NOMO-1 (cell line): ENCODE measurements around the gene CHST13.
A peak's percentile ranks its signal among the peaks of the same experiment; 100 is the strongest.

Experiments used
- DNase-seq, 2 experiments: peaks; one replicate each; lab custom pipeline; 2025; ENCODE audit not compliant: unreplicated experiment in 2 of 2; lab: John Stamatoyannopoulos, UW

Gene CHST13

DNA sequence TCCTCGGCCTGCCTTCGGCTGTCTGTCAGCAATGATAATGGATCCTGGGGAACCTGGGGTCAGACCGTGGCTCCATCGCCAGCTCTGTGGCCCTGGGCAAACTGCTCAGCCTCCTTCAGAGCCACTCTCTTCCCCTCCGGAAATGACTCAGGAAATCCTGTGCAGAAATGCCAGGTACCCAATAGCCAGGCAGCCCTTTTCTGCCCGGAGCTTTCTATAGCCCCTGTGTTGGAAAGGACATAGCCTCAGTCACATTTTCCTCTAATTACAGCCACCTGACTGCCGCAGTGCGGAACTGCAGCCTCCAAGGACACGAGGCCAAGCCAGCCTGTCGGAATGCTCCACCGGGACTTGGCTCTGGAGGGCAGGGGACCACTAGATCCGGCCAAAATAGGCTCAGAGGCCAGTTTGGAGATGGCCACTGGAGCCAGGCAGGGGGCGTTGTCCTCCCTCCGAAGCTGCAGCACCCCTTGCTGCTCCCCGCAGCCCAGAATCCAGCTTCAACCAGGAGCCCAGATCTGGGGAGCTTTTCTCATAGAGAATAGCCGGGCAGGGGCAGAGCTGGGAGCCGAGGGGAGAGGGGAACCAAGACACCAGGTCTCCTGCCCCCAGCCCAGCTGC lies 36.7 kb upstream of the CHST13 start:
- peak; percentile 47 to 51 for DNase-seq

DNA sequence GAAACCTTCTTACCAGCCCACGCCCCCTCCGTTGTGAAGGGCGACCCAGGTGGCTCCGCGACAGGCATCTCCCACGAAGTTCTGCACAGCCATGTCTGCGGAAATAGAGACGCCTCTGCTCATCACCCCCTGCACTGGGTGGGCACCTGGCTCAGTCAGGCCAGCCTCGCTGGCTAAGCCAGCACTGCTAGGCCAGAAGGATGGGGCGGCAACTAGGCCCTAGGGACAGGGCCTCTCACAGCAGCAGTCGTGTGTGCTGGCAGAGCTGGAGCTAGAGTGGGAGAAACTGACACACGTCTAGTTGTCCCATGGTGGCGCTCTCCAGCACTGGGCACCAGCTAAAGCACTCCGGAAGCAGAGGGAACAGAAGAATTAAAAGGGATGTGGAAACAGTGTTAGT lies 35.8 kb upstream of the CHST13 start:
- DNase-seq: no peak

DNA sequence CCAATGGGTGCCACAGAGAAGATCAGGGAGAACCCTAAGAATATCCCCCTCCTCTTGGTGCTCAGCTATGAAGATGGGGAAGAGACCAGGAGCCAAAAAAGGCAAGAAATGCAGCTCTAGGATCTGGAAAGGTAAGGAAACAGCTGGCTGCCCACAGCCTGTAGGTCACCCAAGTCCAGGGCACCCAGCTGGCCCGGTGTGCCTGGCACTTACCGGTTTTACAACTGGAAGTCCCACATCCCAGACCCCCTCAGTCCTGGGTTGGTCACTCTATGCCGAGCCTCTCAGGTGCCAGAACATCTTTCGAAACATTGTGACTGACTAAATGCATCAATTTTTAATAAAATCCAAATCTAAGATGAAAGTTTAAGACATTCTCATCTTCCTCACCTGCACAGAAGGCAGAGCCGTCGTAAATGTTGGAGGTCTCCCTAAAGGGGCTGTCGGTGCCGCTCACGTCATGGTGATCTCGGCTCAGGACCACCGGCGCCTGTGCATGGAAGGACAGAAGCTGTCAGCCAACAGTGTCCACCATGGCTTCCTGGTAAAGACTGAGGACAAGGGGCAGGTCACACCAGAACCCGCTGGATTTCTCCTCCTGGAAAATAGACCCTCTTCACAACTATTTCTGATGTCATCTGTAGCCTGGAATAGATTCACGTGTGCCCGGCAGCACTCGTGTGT lies 34.9 kb upstream of the CHST13 start:
- DNase-seq: no peak

DNA sequence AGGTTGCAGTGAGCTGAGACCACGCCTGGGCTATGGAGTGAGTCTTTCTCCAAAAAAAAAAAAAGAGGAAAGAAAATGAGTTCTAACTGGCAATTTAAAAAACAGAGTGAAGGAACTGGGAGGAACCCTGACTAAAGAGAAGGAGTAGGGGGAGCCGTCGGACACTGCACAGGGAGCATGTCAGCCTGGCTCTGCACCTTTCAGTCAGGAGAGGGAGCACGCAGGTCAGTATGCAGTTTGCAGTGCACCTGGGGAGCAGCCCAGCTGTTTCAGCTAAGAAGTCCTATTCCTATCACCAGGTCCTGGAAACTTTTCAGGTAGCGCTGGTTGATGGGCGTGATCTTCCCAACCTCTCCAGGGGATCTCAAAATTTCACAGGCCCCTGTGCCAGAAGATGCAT lies 33.3 kb upstream of the CHST13 start:
- no peak for DNase-seq

DNA sequence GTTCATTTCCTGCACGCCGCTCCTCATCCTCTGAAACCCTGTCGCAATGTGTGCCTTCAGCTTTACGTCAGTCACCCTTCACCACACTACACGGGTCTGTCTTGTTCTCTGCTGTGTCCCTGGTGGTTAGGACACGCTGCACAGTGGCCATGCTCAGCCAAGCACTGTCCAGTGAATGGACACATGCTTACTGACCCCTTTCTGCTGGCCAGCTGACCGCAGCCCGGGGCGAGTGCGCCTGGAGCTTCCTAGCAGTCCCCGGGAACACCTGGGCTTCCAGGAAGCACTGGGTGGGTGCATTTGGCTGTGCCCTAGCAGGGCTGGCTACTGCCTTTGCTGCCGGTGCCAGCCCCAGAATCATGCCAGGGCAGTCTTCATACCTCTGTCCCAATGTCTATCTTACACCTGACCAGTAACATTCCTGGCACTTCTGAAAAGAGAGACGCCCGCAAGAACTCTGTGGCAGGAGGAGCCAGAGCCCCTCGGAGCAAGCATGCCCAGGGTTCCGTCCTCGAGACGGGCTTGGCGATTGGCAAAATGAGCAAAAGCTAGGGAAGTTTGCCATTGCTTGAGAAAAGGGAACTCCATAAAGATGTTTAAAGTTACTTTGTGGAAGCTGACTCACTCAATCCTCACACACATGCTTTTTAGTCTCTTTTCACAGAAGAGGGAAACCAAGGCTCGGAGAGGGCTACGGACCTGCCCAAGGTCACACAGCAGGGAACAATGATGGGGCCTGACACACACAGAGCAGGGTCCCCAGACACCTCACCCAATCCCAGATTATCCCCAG lies 32.5 kb upstream of the CHST13 start:
- DNase-seq: peak in 1 of 2 experiments; percentile 52

DNA sequence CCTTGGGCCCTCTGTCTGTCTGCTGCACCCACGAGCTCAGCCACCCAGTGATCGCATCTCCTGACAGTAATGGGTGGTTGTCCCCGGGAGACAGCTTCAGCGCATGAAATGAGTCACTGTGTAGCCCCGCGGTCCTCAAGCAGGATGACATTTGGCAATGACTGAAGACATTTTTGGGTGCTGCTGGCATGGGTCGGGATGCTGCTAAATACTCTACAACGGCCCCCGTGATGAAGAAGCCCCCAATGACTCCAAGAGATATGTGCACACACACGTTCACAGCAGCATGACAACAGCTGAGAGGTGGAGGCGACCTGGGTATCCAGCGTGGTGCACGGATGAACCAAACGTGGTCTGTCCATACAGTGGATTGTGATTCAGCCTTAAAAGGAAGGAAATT lies 30.9 kb upstream of the CHST13 start:
- DNase-seq: no peak

DNA sequence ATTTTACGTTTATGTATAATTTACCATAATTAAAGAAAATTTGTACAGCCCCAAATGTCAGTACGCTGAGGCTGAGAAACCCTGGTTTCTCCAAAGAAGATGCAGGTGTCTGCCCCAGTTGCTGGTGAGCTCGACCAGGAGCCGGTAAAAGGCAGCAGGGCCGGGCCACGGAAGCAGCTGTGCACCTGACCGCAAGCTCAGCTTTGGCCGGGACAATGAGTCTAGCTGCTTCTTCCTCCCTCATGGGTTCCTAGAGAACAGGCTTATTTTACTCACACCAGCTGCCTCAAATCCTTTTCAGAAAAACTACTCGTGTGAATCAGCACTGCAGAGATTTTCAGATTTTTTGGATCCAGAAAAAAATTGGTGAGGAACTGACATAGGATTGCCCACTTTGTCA lies 30.2 kb upstream of the CHST13 start:
- DNase-seq: peak in 1 of 2 experiments; percentile 27

DNA sequence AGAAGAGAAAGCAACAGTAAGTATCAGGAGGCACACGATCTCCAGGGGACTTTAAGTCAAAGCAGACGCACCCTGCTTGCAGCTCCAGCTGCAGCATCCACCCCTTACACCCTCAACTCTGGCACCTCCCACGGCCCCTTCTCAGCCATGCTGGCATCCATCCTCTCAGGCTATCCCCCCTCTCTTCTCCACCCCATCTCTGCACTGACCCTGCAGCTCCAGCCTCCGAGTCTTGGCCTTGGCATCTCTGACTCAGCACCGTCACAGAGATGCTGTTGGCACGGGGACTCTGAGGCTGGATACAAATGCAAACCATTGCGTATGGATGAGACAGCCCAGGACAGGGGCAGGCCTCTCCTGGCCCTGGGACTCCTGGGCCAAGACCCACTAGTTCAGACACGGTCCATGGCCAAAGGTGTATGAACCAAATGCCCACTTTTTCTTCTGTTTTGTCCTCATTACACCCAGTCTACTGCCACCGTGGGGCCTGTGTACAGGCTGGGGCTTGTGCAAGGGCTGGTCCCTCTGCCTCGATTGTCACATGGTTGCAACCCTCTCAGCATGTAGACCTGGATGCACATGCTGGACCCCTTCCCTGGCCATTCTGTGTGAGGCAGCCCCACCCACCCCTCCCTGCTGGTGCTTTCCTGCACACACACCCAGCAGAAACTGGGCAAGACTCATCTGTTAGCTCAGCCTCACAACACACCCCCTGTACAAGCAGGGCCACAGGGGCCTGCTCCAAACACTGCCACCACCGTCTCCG lies 29.6 kb upstream of the CHST13 start:
- DNase-seq: no peak

DNA sequence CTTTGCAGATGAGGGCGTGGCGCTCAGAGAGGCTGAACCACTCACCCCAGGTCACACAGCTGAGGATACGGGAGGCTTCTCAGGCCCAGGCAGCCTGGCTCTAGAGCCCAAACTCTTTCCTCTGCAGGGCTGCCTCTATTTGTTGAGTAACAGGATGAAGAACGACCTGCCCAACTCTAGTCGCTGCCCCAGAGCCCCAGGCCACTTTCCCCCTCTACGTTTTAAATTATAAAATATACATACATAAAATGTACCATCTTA lies 29.1 kb upstream of the CHST13 start:
- no peak for DNase-seq

DNA sequence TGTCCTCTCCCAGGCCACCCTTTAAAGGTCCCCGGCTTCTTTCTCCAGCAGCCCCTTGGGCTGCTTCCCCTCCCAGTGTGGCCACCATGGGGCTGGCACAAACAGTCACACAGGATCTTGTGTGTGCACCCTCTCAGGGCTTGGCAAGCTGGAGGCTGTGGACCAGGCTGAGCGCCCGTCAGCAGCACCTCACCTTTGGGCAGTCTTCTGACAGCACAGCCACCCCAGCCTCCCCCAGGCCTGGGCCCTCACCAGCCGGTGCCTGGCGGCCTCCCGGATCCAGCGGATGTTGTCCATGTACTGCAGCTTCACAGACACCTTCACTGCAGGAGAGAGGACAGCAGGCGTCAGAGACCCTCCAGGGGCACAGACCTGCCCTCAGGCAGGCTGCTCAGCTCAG lies 28.2 kb upstream of the CHST13 start:
- no peak for DNase-seq

DNA sequence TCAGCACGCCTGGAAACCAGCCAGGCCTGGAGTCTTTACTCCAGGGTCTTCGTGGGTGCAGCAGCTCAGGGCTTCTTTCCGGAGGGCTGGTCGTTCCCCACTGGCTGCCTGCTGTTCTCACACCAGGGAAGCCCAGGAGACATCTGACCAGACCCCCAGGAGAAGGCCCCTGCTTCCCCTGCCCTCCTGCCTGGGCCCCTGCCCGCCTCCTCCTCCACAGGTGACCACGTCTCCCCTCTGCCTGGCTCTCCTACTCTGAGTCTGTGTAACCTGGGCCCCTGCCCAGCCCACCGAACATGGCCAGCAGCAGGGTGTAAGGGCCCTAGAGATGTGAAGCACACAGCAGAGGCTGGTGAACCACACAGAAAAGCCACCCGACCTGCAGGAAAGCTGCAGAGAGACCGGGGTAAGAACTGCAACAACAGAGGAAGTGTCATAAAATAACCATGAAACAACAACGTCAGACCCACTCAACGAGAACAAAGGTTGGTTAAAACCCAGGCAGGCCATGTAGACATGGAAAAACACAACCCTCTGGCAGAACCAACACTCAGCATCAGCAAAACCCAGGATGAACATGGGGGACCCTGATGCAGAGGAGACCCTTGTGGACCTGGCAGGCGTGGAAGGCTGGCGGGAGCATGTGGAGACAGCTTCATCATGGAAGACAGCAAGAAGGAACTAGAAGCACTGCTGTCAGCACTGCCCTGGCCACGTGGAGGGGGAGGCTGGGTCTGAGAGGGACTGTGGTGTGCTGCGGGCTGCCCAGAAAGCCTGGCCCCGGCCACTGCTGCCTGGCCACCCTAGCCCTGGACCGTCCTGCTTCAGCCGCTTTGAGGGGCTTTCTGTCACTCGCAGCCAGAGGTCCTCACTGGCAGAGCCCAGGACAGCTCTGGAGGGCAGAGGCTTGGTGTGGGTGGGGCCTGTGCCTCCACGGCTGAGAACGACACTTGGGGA lies 26.8 kb upstream of the CHST13 start:
- DNase-seq: peak in 1 of 2 experiments; percentile 10

DNA sequence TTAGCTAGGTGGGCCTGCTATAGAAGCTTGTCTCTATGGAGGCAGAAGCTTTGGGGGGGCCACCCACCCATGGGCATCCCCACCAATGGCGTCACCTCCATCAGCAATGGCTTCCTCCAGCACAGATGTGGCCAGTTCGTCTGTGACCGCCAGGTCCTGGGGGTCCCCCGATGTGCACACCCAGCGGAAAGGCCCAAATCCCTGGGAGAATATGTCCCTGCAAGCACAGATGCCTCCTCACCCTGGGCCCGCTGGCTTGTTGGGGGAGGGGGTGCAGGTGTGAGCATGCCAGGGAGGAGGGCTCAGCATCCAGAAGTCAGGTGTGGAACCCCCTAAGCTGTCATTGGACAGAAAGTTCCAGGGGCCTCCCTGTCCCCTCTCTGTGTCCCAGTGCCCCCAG lies 26.0 kb upstream of the CHST13 start:
- no peak for DNase-seq

DNA sequence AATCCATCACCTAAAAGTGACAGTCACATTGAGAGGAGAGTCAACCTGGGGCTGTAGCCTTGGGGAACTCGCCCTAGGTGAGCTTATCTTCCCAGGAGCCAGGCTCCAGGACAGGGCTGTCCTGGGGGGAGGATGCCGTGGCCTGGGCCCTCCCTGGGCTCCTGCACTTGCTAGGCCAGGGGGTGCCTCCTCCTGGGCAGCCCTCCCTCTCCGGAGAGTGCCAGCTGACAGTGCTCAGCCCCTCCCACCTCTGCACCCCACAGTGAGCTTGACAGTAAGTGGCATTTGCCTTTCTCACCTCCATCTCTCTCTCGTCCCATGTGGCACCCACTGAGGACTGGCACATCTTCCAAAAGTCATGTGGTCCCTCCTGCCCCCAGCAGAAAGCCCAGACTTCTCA lies 25.5 kb upstream of the CHST13 start:
- no peak for DNase-seq

DNA sequence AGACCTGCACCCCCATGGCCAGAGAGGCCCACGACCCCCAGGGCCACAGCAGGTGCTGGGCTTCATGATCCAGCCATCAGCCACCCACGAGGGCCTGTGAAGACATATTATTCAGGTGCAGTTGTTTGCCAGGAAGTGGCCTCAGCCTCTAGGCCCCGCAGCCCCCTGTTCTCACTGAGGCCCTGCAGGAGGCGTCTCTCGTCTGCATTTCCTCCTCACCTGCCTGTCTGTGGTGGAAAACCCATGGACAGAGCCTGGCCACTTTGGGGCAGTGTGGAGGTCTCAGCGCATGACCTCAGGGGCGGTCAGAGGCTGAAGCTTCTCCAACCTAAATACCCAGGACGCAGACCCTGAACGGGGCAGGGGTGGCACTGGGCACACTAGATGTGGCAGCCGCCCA lies 25.0 kb upstream of the CHST13 start:
- no peak for DNase-seq

DNA sequence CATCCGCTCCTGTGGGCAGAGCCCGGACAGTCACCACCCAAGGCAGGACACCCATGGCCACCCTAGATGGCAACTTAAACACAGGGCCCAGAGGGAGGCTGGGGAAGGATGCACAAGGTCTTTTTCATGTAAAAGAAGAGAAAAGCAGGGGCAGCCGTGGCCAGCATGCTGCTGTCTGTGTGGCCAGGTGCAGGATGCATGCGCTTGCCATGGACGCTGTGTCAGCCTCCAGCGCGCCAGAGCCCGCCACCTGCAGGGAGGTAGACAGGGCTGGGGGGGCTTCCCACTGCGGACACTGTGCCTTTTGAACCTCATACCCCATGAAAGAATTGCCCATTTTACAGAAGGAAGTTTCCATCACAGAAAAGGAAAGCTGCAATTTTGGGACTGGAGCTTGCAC lies 24.6 kb upstream of the CHST13 start:
- no peak for DNase-seq

DNA sequence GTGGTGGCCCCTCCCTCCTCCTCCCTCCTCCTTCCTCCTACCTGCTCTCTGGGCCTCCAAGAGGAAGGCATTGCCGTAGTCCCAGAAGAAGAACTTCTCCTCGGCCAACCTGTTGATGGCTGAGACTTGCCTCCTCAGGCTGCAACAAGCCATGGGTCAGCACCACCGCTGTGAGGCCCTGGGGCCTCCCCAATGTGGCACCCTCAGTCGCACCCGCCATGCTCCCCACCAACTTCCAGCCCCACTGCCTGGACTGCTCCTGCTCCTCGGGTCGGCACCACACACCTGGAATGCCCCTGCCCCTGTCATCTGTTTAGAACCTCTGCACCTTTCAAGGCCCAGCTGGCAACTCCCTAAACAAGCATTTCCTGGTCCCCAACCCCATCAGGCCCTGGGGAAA lies 23.9 kb upstream of the CHST13 start:
- DNase-seq: no peak

DNA sequence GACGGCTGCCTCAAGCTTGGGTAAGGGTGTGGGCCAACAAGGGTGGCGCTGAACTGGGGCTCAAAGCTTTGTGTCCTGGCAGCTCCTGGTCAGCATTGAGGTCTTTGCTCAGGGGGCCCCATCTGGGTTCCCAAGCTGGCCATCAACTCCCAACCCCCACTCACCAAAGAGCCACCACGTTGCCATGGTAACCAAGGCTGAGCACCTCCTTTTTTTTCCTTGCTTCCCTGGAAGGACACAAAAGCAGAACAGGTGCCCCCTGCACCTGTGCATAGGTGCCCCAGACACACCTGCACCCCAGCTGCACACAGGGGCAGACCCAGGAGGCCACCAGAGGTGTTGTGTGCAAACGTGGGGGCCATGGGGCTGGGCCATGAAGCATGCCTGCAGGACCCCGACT lies 22.9 kb upstream of the CHST13 start:
- DNase-seq: no peak

DNA sequence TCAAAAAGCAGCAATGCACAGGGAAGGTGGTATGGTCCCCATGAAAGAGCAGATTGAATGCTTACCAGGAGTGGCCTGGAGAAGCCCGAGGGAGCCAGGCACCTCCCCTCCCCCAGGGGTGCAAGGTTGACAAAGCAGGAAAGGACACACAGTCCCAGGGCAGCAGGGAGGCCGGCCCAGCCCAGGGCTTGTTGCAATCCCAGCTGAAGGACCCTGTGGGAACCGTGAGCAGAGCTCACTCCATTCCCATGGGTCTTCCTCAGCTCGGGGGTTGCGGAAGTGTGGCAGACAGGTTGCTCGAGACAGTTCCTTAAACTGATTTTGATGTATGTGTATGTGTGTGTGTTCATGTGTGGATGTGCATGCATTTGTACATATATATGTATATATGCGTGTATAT lies 22.2 kb upstream of the CHST13 start:
- DNase-seq: no peak

DNA sequence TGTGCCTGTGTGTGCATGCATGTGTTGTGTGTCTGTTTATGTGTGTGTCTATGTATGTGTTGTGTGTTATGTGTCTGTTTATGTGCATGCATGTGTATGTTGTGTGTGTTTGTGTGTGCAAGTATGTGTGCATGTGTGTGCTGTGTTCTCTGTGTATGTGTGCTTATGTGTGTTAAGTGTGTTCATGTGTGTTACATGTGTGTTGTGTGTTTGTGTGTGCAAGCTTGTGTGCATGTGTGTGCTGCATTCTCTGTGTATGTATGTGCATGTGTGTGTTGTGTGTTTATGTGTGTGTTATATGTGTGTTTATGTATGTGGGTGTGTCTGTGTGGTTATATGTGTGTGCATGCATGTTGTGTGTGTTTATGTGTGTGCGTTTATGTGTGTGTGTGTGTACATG lies 21.3 kb upstream of the CHST13 start:
- DNase-seq: no peak

DNA sequence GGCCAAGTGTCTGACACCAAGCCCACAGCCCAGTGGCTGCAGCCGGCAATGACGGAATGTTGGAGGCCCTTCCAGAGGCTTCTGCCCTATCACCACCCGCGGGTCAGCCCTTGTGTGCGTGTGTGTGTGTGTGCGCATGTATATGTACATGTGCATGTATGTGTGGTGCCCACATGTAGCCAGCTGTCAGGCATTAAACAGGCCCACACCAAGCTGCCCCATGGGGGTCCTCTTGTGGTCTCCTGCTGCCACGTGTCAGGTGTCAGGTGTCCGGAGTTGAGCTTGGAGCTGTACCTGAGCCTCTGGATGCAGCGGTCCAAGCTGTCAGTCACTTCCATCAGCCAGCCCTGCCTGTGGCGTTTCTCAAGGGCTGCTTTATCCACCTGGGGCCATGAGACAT lies 20.3 kb upstream of the CHST13 start:
- DNase-seq: no peak
